DND-41 (cell line): ENCODE data around the gene RIPK4.

Experiments
- ATAC-seq: fragments of 200-7000 bp; cut with Tn5 transposase; 3 replicates; pipeline ENCODE4 v1.9.1; 2021; ENCODE audit warnings: low read depth; ENCODE audit not compliant: insufficient read depth
- DNase-seq: peaks from one replicate; pipeline ENCODE4 v3.0.0-alpha.2; 2020
- H2AFZ ChIP-seq: 2 replicates; pipeline ENCODE4 v1.6.0; 2012; ENCODE audit warnings: low read depth, low read length
- H3K27ac ChIP-seq: 2 replicates; pipeline ENCODE4 v1.5.1; 2012; ENCODE audit warnings: low read length, inconsistent platforms
- H3K27me3 ChIP-seq: fragments of 200-600 bp; sonication (generic); 2 replicates; pipeline ENCODE4 v1.6.0; 2012; ENCODE audit warnings: low read length, mild to moderate bottlenecking, inconsistent platforms; ENCODE audit not compliant: insufficient read depth, poor library complexity
- H3K36me3 ChIP-seq: 2 replicates; pipeline ENCODE4 v1.5.1; 2012; ENCODE audit warnings: low read length, inconsistent platforms; ENCODE audit not compliant: insufficient read depth
- H3K4me1 ChIP-seq: 2 replicates; pipeline ENCODE4 v1.5.1; 2012; ENCODE audit warnings: mild to moderate bottlenecking, low read length; ENCODE audit not compliant: insufficient read depth
- H3K4me2 ChIP-seq: 2 replicates; pipeline ENCODE4 v1.6.0; 2012; ENCODE audit warnings: mild to moderate bottlenecking, moderate library complexity, low read length, inconsistent platforms; ENCODE audit not compliant: insufficient read depth
- H3K4me3 ChIP-seq, 2 experiments: fragments of 200-600 bp in 1 of 2; shearing (Covaris generic) in 1 of 2; 2 replicates each; pipeline ENCODE4 v1.5.1; 2012 to 2016; ENCODE audit warnings: inconsistent platforms in 2 of 2, low read length in 2 of 2, mild to moderate bottlenecking in 2 of 2, low read depth in 1 of 2, moderate library complexity in 1 of 2
- H3K79me2 ChIP-seq: 2 replicates; pipeline ENCODE4 v1.6.0; 2012; ENCODE audit warnings: low read length, inconsistent platforms; ENCODE audit not compliant: insufficient read depth
- H3K9ac ChIP-seq: 2 replicates; pipeline ENCODE4 v1.6.0; 2012; ENCODE audit warnings: low read depth, mild to moderate bottlenecking, inconsistent platforms, low read length, moderate library complexity
- H3K9me3 ChIP-seq: 2 replicates; pipeline ENCODE4 v1.5.1; 2012; ENCODE audit warnings: low read length, moderate library complexity, mild to moderate bottlenecking, inconsistent platforms; ENCODE audit not compliant: insufficient read depth, severe bottlenecking
- H4K20me1 ChIP-seq: 2 replicates; pipeline ENCODE4 v1.6.0; 2012; ENCODE audit warnings: low read length; ENCODE audit not compliant: insufficient read depth
- CTCF ChIP-seq: IDR thresholded peaks from 2 replicates; pipeline ENCODE4 v1.5.1; 2012; ENCODE audit warnings: borderline replicate concordance, low read length, moderate library complexity, mild to moderate bottlenecking; ENCODE audit not compliant: poor library complexity, severe bottlenecking; ENCODE audit errors: extremely low read depth
- EZH2 ChIP-seq: IDR thresholded peaks from 3 replicates; pipeline ENCODE4 v1.6.1; 2012; ENCODE audit warnings: borderline replicate concordance, low read depth, mild to moderate bottlenecking, moderate library complexity, low read length, inconsistent platforms; ENCODE audit not compliant: severe bottlenecking

The RIPK4 gene

GRCh38 chr21:41805038-41805437, 38.2 kb upstream of the RIPK4 start:
- H3K4me1 ChIP-seq: no peaks in the 10 kb centered on the region
- no peak for DNase-seq

GRCh38 chr21:41804381-41804780, 37.5 kb upstream of the RIPK4 start:
- no peak overlapping the region for H2AFZ ChIP-seq
- no peak for DNase-seq

More at GRCh38 chr21:41805038-41805437, 38.2 kb upstream of the RIPK4 start:
- Histone ChIP-seq H2AFZ (no peak overlapping the region), H3K27ac (no peak overlapping the region), H3K9me3 (no peaks in the 10 kb centered on the region), H3K4me2 (no peak overlapping the region), H3K27me3 (no peaks in the 10 kb centered on the region), H3K79me2 (peaks cover 5% of the 10 kb centered on the region), H3K36me3 (peaks cover 81% of the 10 kb centered on the region), H3K9ac (no peak overlapping the region), H4K20me1 (no peaks in the 10 kb centered on the region), H3K4me3 (no peak overlapping the region)
- no peak for TF ChIP-seq EZH2
- no peak for TF ChIP-seq CTCF
- ATAC-seq: no peak

GRCh38 chr21:41803316-41803715, 36.5 kb upstream of the RIPK4 start:
- H3K4me2 ChIP-seq: no peak overlapping the region
- H3K9me3 ChIP-seq: no peaks in the 10 kb centered on the region
- H3K27me3 ChIP-seq: no peaks in the 10 kb centered on the region
- DNase-seq (no peak), ATAC-seq (no peak)
- TF ChIP-seq CTCF: no peak
- no peak for TF ChIP-seq EZH2
- peaks cover 81% of the 10 kb centered on the region for H3K36me3 ChIP-seq
- 0 out of 2 replicates have a peak overlapping the region, but pooled peaks have one; percentile 15 for H3K27ac ChIP-seq
- H2AFZ ChIP-seq: no peak overlapping the region
- no peak overlapping the region for H3K4me3 ChIP-seq
- H3K9ac ChIP-seq: no peak overlapping the region
- no peaks in the 10 kb centered on the region for H3K4me1 ChIP-seq
- no peaks in the 10 kb centered on the region for H4K20me1 ChIP-seq
- H3K79me2 ChIP-seq: peaks cover 5% of the 10 kb centered on the region

More at GRCh38 chr21:41804381-41804780, 37.5 kb upstream of the RIPK4 start:
- no peak overlapping the region for H3K4me3 ChIP-seq
- no peaks in the 10 kb centered on the region for H3K27me3 ChIP-seq
- TF ChIP-seq CTCF (no peak), EZH2 (no peak)
- H3K9me3 ChIP-seq: no peaks in the 10 kb centered on the region
- no peaks in the 10 kb centered on the region for H3K4me1 ChIP-seq
- H3K36me3 ChIP-seq: peaks cover 81% of the 10 kb centered on the region
- H3K79me2 ChIP-seq: peaks cover 5% of the 10 kb centered on the region
- no peak overlapping the region for H3K9ac ChIP-seq
- no peak overlapping the region for H3K27ac ChIP-seq
- no peaks in the 10 kb centered on the region for H4K20me1 ChIP-seq
- H3K4me2 ChIP-seq: no peak overlapping the region
- no peak for ATAC-seq

GRCh38 chr21:41802684-41803083, 35.8 kb upstream of the RIPK4 start:
- Histone ChIP-seq H3K27ac (no peak overlapping the region), H3K4me3 (no peak overlapping the region), H3K27me3 (no peaks in the 10 kb centered on the region), H3K4me1 (no peaks in the 10 kb centered on the region), H2AFZ (no peak overlapping the region), H3K36me3 (peaks cover 79% of the 10 kb centered on the region), H3K4me2 (no peak overlapping the region), H3K9ac (no peak overlapping the region), H4K20me1 (no peaks in the 10 kb centered on the region), H3K9me3 (no peaks in the 10 kb centered on the region), H3K79me2 (peaks cover 5% of the 10 kb centered on the region)
- TF ChIP-seq EZH2 (no peak), CTCF (no peak)
- DNase-seq (no peak), ATAC-seq (no peak)
